Type B pancreatic cell (in vitro differentiated cells): ENCODE results near the gene KIF1B. TPM values are rescaled to one million over a fixed set of nuclear protein-coding genes. Genes with fewer than 3 reads are reported as not detected.

ENCODE experiments used
- DNase-seq: peaks from one replicate; pipeline ENCODE4 v3.0.0; 2021; ENCODE audit warnings: mixed read lengths; ENCODE audit not compliant: unreplicated experiment; ENCODE audit errors: extremely low spot score
- H3K27ac Mint-ChIP-seq: 2 replicates; pipeline ENCODE4 v1.8.0; 2021; ENCODE audit warnings: mild to moderate bottlenecking, mixed read lengths
- H3K27me3 Mint-ChIP-seq: 2 replicates; pipeline ENCODE4 v1.8.0; 2021; ENCODE audit warnings: mixed read lengths
- H3K36me3 Mint-ChIP-seq: 2 replicates; pipeline ENCODE4 v1.8.0; 2021; ENCODE audit warnings: mixed read lengths
- H3K4me1 Mint-ChIP-seq: one replicate; pipeline ENCODE4 v1.8.0; 2021; ENCODE audit warnings: mixed read lengths; ENCODE audit not compliant: unreplicated experiment
- H3K4me3 Mint-ChIP-seq: 2 replicates; pipeline ENCODE4 v1.8.0; 2021; ENCODE audit warnings: mild to moderate bottlenecking, mixed read lengths
- H3K9me3 Mint-ChIP-seq: 2 replicates; pipeline ENCODE4 v1.8.0; 2021; ENCODE audit warnings: mixed read lengths
- total RNA-seq: library from RNA; stranded (reverse); gene quantifications from 2 replicates; pipeline ENCODE4 v1.2.1, GENCODE V29; 2021; ENCODE audit warnings: low replicate concordance
- TF ChIP-seq, protein P1 (sequence below): fragments of 200-600 bp; sonication (generic); conservative IDR thresholded peaks from 2 replicates; pipeline ENCODE4 v1.5.0; 2021; ENCODE audit warnings: antibody characterized with exemption, mild to moderate bottlenecking

Gene KIF1B
- total RNA-seq, 1 donor from 2014 or later, result 64.3 TPM

DNA sequence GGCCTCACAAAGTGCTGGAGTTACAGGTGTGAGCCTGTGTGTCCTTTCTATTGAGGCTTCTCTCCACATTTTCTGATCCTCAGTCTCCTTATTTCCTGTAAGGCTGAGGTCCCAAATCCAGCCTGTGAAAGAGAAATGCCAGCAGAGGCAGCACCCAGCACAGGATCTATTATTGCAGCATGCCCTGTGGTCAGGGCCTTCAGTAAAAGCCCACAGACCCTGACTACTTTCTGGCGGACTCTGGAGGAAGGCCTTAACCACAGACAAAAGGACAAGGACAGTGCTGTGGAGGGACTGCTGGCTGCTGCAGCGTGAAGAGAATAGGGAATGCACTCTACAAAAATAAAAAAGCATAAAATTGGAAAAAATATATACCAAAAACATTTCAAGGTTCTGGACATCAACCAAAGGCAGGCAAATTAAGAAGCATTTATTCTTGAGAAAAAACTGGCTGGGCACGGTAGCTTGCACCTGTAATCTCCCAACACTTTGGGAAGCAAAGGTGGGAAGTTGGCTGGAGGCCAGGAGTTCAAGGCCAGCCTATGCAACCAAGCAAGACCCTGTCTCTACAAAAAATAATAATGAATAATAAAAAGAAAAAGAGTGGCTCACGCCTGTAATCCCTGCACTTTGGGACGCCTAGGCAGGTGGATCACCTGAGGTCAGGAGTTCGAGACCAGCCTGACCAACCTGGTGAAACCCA lies 179.1 kb downstream of the KIF1B start:
- H3K27me3 Mint-ChIP-seq, result no peaks in the 10 kb centered on the region
- peaks cover 5% of the 10 kb centered on the region for H3K36me3 Mint-ChIP-seq
- H3K4me3 Mint-ChIP-seq, result no peak overlapping the region
- H3K4me1 Mint-ChIP-seq, result peaks cover 28% of the 10 kb centered on the region
- no peaks in the 10 kb centered on the region for H3K9me3 Mint-ChIP-seq
- DNase-seq, result no peak
- TF ChIP-seq, protein P1, sequence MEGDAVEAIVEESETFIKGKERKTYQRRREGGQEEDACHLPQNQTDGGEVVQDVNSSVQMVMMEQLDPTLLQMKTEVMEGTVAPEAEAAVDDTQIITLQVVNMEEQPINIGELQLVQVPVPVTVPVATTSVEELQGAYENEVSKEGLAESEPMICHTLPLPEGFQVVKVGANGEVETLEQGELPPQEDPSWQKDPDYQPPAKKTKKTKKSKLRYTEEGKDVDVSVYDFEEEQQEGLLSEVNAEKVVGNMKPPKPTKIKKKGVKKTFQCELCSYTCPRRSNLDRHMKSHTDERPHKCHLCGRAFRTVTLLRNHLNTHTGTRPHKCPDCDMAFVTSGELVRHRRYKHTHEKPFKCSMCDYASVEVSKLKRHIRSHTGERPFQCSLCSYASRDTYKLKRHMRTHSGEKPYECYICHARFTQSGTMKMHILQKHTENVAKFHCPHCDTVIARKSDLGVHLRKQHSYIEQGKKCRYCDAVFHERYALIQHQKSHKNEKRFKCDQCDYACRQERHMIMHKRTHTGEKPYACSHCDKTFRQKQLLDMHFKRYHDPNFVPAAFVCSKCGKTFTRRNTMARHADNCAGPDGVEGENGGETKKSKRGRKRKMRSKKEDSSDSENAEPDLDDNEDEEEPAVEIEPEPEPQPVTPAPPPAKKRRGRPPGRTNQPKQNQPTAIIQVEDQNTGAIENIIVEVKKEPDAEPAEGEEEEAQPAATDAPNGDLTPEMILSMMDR, result no peak
- peak overlapping the region; percentile 16 for H3K27ac Mint-ChIP-seq

DNA sequence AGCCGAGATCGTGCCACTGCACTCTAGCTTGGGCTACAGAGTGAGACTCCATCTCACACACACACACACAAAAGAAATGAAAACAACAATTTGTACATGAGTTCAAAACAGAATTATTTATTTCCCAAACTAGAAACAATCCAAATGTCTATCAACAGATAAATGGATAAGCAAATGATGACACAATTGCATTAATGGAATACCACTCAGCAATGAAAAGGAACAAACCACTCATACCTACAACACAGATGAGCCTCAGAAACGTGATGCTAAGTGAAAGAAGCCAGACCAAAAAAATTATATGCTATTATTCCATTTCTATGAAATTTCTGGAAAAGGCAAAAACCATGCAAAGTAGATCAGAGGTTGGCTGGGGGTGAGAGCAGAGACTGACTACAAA lies 186.5 kb downstream of the KIF1B start:
- DNase-seq, result no peak
- no peaks in the 10 kb centered on the region for H3K9me3 Mint-ChIP-seq
- H3K27ac Mint-ChIP-seq, result no peak overlapping the region
- peaks cover 21% of the 10 kb centered on the region for H3K4me1 Mint-ChIP-seq
- no peaks in the 10 kb centered on the region for H3K27me3 Mint-ChIP-seq
- peak overlapping the region; percentile 77 for H3K4me3 Mint-ChIP-seq
- TF ChIP-seq, protein P1, result no peak
- peaks cover 10% of the 10 kb centered on the region for H3K36me3 Mint-ChIP-seq

DNA sequence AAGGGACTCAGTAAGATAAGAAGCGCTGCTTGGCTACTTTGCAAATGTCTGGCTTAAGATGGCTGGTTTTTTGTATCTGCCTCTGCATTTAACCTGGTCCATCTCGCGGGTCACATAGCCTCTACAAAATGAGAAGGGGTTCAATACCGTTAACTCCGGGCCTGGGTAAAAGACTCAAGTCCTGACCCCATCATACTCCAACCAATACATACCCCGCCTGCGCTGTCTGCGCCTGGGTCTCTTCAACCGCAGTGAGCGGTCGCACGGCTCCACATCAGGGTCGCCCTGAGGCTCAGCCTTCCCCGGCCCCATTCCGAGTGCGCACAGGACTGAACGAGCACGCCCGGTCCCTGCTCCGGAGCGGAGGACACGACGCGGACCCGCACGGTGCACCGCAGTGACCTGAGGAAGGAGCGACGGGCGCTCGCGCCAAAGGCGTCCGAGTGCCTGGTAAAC lies 187.9 kb downstream of the KIF1B start:
- H3K4me3 Mint-ChIP-seq, result peak overlapping the region; percentile 95
- H3K4me1 Mint-ChIP-seq, result peaks cover 21% of the 10 kb centered on the region
- no peaks in the 10 kb centered on the region for H3K9me3 Mint-ChIP-seq
- DNase-seq, result no peak
- TF ChIP-seq, protein P1, result no peak
- H3K36me3 Mint-ChIP-seq, result peaks cover 10% of the 10 kb centered on the region
- H3K27me3 Mint-ChIP-seq, result no peaks in the 10 kb centered on the region
- peak overlapping the region; percentile 91 for H3K27ac Mint-ChIP-seq

DNA sequence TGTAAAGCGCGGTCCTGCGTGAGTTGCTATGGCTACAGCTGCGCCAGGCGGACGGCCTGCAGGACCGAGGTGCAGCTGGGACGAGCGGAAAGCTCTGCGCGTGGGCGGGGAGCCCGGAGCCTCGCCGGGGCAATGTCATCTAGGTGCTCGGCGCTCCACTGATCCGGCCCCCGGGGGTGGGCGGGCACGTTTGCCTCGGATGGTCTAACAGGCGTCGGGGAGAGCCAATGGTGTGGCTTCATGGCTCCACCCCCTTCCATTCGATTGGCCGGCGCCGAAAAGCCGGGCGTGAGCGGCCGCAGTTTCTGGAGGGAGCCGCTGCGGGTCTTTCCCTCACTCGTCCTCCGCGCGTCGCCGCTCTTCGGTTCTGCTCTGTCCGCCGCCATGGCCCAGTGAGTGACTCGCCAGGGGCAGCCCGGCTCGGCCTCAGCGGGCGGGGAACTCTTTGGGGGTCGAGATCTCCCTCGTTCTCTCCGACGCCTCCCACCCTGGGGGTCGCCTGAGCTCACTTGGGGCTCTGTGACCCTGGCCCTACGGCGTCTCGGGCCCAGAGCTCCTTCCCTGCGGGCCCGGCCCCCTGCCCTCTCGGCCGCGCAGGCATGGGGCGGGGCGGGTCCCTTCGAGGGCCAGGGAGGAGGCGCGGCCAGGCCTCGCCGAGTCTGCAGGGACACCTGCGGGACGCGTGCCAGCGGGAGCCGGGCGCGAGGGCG lies 188.5 kb downstream of the KIF1B start, which contains the start of gene PGD:
Gene PGD (plus strand): TSS at position 331 of the 710 bp plus-strand sequence. CDS start 54 bp downstream, at position 385.
- Mint-ChIP-seq H3K27me3 (no peaks in the 10 kb centered on the region), H3K36me3 (peaks cover 14% of the 10 kb centered on the region), H3K9me3 (no peaks in the 10 kb centered on the region), H3K4me3 (peak within 1 kb of the TSS; percentile 96), H3K27ac (peak within 1 kb of the TSS; percentile 93), H3K4me1 (peaks cover 21% of the 10 kb centered on the region)
- TF ChIP-seq, protein P1, result no peak
- DNase-seq, result peak; percentile 99

DNA sequence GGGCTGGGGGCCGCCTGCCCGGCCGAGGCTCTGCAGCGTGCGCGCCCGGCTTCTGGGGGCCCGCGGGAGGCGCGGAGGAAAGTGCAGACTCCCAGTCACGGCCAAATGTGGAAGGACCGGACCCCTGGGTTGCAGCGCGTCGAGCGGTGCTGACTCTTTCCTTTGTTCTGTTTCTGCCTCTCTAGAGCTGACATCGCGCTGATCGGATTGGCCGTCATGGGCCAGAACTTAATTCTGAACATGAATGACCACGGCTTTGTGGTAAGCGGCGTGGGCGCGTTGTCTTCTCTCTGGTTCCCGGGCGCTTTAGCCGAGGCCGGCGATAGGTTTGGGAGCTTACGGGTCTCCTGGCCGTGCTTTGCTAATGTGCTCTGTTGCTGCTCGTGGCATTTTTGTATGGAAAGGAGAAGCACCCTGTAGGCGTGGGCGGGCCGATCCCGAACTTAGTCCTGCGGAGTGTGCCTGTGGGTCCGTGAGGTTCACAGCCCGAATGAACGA lies 189.1 kb downstream of the KIF1B start:
- Mint-ChIP-seq H3K27me3 (no peaks in the 10 kb centered on the region), H3K27ac (peak overlapping the region; percentile 93), H3K9me3 (no peaks in the 10 kb centered on the region), H3K4me3 (peak overlapping the region; percentile 96), H3K36me3 (peaks cover 19% of the 10 kb centered on the region), H3K4me1 (peaks cover 21% of the 10 kb centered on the region)
- TF ChIP-seq, protein P1, result no peak
- peak; percentile 69 for DNase-seq
